HUDEP-2 (cell line): Measurements from ENCODE around the gene ARF6.
"Not testable (repeated sequence)": the region's sequence is repeated elsewhere in the genome, so short reads cannot be mapped to it uniquely, and the experiment has no call there.

Experiments
- DNase-seq, 76 experiments: peaks; one replicate each; lab custom pipeline; 2025; ENCODE audit not compliant: unreplicated experiment in 76 of 76; lab: John Stamatoyannopoulos, UW

ARF6 gene

GRCh38 chr14:49892636-49893308 is at the start of gene ARF6:
Gene ARF6 (plus strand): TSS chr14:49893082. CDS start chr14:49893737, 655 bp downstream.
- peak; percentile 18 to 97 (median 94) for DNase-seq

GRCh38 chr14:49849213-49849847 is 43.6 kb upstream of the ARF6 start:
- DNase-seq, result no peak

GRCh38 chr14:49851813-49852212 is 41.1 kb upstream of the ARF6 start:
- DNase-seq, result peak in 1 of 76 experiments; percentile 4

GRCh38 chr14:49852301-49853157 is 40.4 kb upstream of the ARF6 start, which contains the start of gene NEMF:
Gene NEMF (minus strand): TSS chr14:49852788. CDS start chr14:49852753, 35 bp downstream.
- DNase-seq, result peak in 75 of 76 experiments; percentile 9 to 92 (median 77)

- DNase-seq, result no peak
Observed at GRCh38 chr14:49853158-49853477, 39.8 kb upstream of the ARF6 start.

GRCh38 chr14:49853572-49854375 is 39.1 kb upstream of the ARF6 start:
- DNase-seq, result peak in 70 of 76 experiments; percentile 9 to 77 (median 47)

GRCh38 chr14:49857427-49858003 is 35.4 kb upstream of the ARF6 start:
- no peak for DNase-seq

GRCh38 chr14:49858383-49858782 is 34.5 kb upstream of the ARF6 start:
- DNase-seq, result peak in 1 of 76 experiments; percentile 2

GRCh38 chr14:49860988-49861698 is 31.7 kb upstream of the ARF6 start:
- DNase-seq, result no peak

GRCh38 chr14:49861699-49862088 is 31.2 kb upstream of the ARF6 start:
- DNase-seq, result peak in 66 of 76 experiments; percentile 8 to 86 (median 43)

- peak in 74 of 76 experiments; percentile 11 to 92 (median 69) for DNase-seq
Observed at GRCh38 chr14:49862089-49862673, 30.7 kb upstream of the ARF6 start.

- DNase-seq, result peak in 22 of 76 experiments; percentile 4 to 53 (median 22)
Observed at GRCh38 chr14:49863487-49864281, 29.2 kb upstream of the ARF6 start.

GRCh38 chr14:49865431-49865859 is 27.4 kb upstream of the ARF6 start:
- DNase-seq, result peak in 68 of 76 experiments; percentile 1 to 79 (median 50)

- DNase-seq, result peak in 75 of 76 experiments; percentile 62 to 99 (median 95)
Observed at GRCh38 chr14:49867831-49868719, 24.8 kb upstream of the ARF6 start.

GRCh38 chr14:49868720-49869114 is 24.2 kb upstream of the ARF6 start:
- DNase-seq, result peak in 2 of 76 experiments; percentile 20 to 34

GRCh38 chr14:49870908-49871307 is 22.0 kb upstream of the ARF6 start:
- DNase-seq, result no peak

GRCh38 chr14:49873548-49873947 is 19.3 kb upstream of the ARF6 start:
- DNase-seq, result not testable (repeated sequence)
